DND-41 (cell line): Measurements from ENCODE around the gene GK.

Experiments used
- EZH2 ChIP-seq: IDR thresholded peaks from 3 replicates; pipeline ENCODE4 v1.6.1; 2012; ENCODE audit warnings: borderline replicate concordance, low read depth, mild to moderate bottlenecking, moderate library complexity, low read length, inconsistent platforms; ENCODE audit not compliant: severe bottlenecking
- TF ChIP-seq, protein P1 (sequence below): IDR thresholded peaks from 2 replicates; pipeline ENCODE4 v1.5.1; 2012; ENCODE audit warnings: borderline replicate concordance, low read length, moderate library complexity, mild to moderate bottlenecking; ENCODE audit not compliant: poor library complexity, severe bottlenecking; ENCODE audit errors: extremely low read depth

DNA sequence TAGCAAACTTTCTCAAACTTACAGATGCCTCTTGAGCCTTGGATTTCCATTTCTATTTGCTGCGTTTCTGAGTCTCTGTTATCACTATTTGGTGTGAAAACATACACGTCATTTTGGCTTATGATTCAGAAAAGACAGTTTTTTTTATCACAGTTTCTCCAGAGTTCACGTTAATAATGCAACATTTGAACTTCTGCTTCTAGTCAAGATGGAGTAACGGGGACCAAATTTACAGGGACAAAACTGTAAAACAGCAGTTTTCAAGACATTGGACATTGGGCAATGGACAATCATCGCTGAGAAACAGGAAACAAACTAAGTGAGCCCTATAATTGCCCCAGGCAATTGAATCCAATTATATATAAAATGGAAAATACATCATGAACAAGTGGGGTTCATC lies 39.5 kb upstream of the GK start:
- TF ChIP-seq, protein P1, sequence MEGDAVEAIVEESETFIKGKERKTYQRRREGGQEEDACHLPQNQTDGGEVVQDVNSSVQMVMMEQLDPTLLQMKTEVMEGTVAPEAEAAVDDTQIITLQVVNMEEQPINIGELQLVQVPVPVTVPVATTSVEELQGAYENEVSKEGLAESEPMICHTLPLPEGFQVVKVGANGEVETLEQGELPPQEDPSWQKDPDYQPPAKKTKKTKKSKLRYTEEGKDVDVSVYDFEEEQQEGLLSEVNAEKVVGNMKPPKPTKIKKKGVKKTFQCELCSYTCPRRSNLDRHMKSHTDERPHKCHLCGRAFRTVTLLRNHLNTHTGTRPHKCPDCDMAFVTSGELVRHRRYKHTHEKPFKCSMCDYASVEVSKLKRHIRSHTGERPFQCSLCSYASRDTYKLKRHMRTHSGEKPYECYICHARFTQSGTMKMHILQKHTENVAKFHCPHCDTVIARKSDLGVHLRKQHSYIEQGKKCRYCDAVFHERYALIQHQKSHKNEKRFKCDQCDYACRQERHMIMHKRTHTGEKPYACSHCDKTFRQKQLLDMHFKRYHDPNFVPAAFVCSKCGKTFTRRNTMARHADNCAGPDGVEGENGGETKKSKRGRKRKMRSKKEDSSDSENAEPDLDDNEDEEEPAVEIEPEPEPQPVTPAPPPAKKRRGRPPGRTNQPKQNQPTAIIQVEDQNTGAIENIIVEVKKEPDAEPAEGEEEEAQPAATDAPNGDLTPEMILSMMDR = no peak
- no peak for TF ChIP-seq EZH2
